ENCODE measurements around the gene CLRN1.
A peak's percentile ranks its signal among the peaks of the same experiment; 100 is the strongest.
"Not testable (repeated sequence)": the region's sequence is repeated elsewhere in the genome, so short reads cannot be mapped to it uniquely, and the experiment has no call there.

CLRN1 gene

GRCh38 chr3:150972366-150973071 lies at the start of gene CLRN1:
TSS of gene CLRN1 (minus strand) at chr3:150972727. CDS start at chr3:150972708, 19 bp downstream.
- H3K27ac ChIP-seq: no peak within 1 kb of the TSS
- DNase-seq (ENCODE audit: low read depth, low spot score): no peak

GRCh38 chr3:151016478-151016795 lies 43.9 kb upstream of the CLRN1 start:
- H3K27ac ChIP-seq: peak overlapping the region; percentile 31
- DNase-seq (ENCODE audit: low read depth, low spot score): no peak

GRCh38 chr3:151015767-151016477 lies 43.4 kb upstream of the CLRN1 start:
- H3K27ac ChIP-seq: peak overlapping the region; percentile 31
- no peak for DNase-seq (ENCODE audit: low read depth, low spot score)

GRCh38 chr3:151015181-151015580 lies 42.7 kb upstream of the CLRN1 start:
- DNase-seq (ENCODE audit: low read depth, low spot score): no peak
- H3K27ac ChIP-seq: no peak overlapping the region

- no peak for DNase-seq (ENCODE audit: low read depth, low spot score)
- no peak overlapping the region for H3K27ac ChIP-seq
Observed at GRCh38 chr3:151014501-151015018, 42.0 kb upstream of the CLRN1 start.

- no peak for DNase-seq (ENCODE audit: low read depth, low spot score)
- no peak overlapping the region for H3K27ac ChIP-seq
Observed at GRCh38 chr3:151012753-151013152, 40.2 kb upstream of the CLRN1 start.

GRCh38 chr3:151011427-151011826 lies 38.9 kb upstream of the CLRN1 start:
- no peak overlapping the region for H3K27ac ChIP-seq
- peak; percentile 51 for DNase-seq (ENCODE audit: low read depth, low spot score)

- no peak for DNase-seq (ENCODE audit: low read depth, low spot score)
- H3K27ac ChIP-seq: no peak overlapping the region
Observed at GRCh38 chr3:151009981-151010380, 37.5 kb upstream of the CLRN1 start.

GRCh38 chr3:151009430-151009829 lies 36.9 kb upstream of the CLRN1 start:
- DNase-seq (ENCODE audit: low read depth, low spot score): no peak
- no peak overlapping the region for H3K27ac ChIP-seq

GRCh38 chr3:151008699-151009098 lies 36.2 kb upstream of the CLRN1 start:
- no peak overlapping the region for H3K27ac ChIP-seq
- no peak for DNase-seq (ENCODE audit: low read depth, low spot score)

- DNase-seq (ENCODE audit: low read depth, low spot score): no peak
- H3K27ac ChIP-seq: no peak overlapping the region
Observed at GRCh38 chr3:151003768-151004134, 31.2 kb upstream of the CLRN1 start.

GRCh38 chr3:151003029-151003767 lies 30.7 kb upstream of the CLRN1 start:
- no peak for DNase-seq (ENCODE audit: low read depth, low spot score)
- no peak overlapping the region for H3K27ac ChIP-seq

- no peak overlapping the region for H3K27ac ChIP-seq
- no peak for DNase-seq (ENCODE audit: low read depth, low spot score)
Observed at GRCh38 chr3:151002003-151002981, 29.8 kb upstream of the CLRN1 start.

GRCh38 chr3:150998996-150999395 lies 26.5 kb upstream of the CLRN1 start:
- H3K27ac ChIP-seq: no peak overlapping the region
- DNase-seq (ENCODE audit: low read depth, low spot score): no peak

- no peak overlapping the region for H3K27ac ChIP-seq
- DNase-seq (ENCODE audit: low read depth, low spot score): no peak
Observed at GRCh38 chr3:150996731-150997130, 24.2 kb upstream of the CLRN1 start.

- no peak overlapping the region for H3K27ac ChIP-seq
- no peak for DNase-seq (ENCODE audit: low read depth, low spot score)
Observed at GRCh38 chr3:150995510-150995909, 23.0 kb upstream of the CLRN1 start.

GRCh38 chr3:150989208-150989607 lies 16.7 kb upstream of the CLRN1 start:
- DNase-seq (ENCODE audit: low read depth, low spot score): no peak
- no peak overlapping the region for H3K27ac ChIP-seq

- H3K27ac ChIP-seq; DNase-seq (ENCODE audit: low read depth, low spot score): not testable (repeated sequence)
Observed at GRCh38 chr3:150988395-150988794, 15.9 kb upstream of the CLRN1 start.

GRCh38 chr3:150985711-150986110 lies 13.2 kb upstream of the CLRN1 start:
- DNase-seq (ENCODE audit: low read depth, low spot score): no peak
- no peak overlapping the region for H3K27ac ChIP-seq

- no peak overlapping the region for H3K27ac ChIP-seq
- DNase-seq (ENCODE audit: low read depth, low spot score): no peak
Observed at GRCh38 chr3:150984066-150984465, 11.5 kb upstream of the CLRN1 start.
